ENCODE measurements around the gene CEP55. TPM values are rescaled to one million over a fixed set of nuclear protein-coding genes. Genes with fewer than 3 reads are reported as not detected.

The CEP55 gene
- total RNA-seq, 2 donors from 2014 or later: 11.3 to 30.0 TPM

DNA sequence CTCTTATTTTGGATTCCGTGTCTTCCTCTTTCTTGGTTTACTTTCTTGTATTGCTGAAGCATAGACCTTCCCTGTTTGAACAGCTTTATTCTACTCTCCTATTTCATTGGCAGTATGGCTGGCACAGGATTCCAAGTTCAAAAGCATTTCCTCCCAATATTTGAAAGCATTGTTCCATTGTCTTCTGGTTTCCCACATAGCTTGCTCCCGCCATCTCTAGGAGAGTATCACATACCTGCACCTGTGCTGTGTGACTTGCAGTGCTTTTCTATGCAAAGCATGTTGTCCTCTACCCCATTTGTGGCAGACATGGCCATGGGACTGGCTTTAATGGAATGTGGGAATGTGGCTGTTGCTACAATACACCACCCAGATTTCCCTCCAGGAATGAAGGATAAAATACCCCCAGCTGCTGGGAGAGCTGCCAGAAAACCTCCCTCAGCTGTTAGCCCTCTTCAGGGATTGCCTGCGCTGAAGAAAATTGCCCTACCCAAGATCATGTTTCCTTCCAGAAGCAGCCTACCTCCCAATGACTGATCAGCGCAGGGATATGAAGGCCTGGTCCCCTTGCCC is 7.4 kb upstream of the CEP55 start:
- intact Hi-C loops (cut with DNase I): no loop called here
- DNase-seq: no peak
- TF ChIP-seq, protein P1, sequence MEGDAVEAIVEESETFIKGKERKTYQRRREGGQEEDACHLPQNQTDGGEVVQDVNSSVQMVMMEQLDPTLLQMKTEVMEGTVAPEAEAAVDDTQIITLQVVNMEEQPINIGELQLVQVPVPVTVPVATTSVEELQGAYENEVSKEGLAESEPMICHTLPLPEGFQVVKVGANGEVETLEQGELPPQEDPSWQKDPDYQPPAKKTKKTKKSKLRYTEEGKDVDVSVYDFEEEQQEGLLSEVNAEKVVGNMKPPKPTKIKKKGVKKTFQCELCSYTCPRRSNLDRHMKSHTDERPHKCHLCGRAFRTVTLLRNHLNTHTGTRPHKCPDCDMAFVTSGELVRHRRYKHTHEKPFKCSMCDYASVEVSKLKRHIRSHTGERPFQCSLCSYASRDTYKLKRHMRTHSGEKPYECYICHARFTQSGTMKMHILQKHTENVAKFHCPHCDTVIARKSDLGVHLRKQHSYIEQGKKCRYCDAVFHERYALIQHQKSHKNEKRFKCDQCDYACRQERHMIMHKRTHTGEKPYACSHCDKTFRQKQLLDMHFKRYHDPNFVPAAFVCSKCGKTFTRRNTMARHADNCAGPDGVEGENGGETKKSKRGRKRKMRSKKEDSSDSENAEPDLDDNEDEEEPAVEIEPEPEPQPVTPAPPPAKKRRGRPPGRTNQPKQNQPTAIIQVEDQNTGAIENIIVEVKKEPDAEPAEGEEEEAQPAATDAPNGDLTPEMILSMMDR (IDR thresholded peaks at IDR 0.05): no peak
- no peaks in the 10 kb centered on the region for H3K36me3 ChIP-seq
- H3K4me3 ChIP-seq: no peak overlapping the region
- no peak overlapping the region for H3K9ac ChIP-seq (ENCODE audit: low read depth in 2 of 2, low read length in 2 of 2)
- no peak overlapping the region for H3K27ac ChIP-seq
- no peaks in the 10 kb centered on the region for H3K9me3 ChIP-seq
- H3K27me3 ChIP-seq: no peaks in the 10 kb centered on the region
- no peaks in the 10 kb centered on the region for H3K4me1 ChIP-seq

DNA sequence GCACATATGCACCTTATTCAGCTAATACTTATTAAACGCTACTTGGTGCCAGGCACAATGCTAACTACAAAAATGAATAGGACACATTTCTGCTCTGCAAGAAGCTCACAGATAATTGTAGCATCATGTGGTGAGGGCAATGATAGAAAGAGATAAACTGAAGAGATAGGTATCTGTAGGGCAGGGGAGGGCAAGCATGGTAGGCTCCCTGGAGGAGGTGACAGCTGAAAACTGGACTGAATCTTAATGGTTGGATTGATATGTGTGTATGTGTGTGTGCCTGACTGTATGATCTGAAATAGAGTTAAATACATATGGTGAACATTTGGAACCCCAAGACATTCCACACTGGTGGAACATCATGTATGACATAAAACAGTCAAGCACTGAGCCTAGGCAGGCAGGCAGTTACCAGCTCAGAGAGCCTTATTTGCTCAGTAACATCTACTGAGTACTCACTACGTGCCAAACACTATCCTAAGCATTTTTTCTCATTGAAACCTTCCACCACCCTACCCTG is 4.8 kb upstream of the CEP55 start:
- DNase-seq: no peak
- Histone ChIP-seq H3K36me3 (no peaks in the 10 kb centered on the region), H3K9ac (ENCODE audit: low read depth in 2 of 2, low read length in 2 of 2) (no peak overlapping the region), H3K9me3 (no peaks in the 10 kb centered on the region), H3K27ac (no peak overlapping the region), H3K4me3 (no peak overlapping the region), H3K27me3 (no peaks in the 10 kb centered on the region), H3K4me1 (no peaks in the 10 kb centered on the region)
- intact Hi-C loops (cut with DNase I): no loop called here
- TF ChIP-seq, protein P1 (IDR thresholded peaks at IDR 0.05): no peak

DNA sequence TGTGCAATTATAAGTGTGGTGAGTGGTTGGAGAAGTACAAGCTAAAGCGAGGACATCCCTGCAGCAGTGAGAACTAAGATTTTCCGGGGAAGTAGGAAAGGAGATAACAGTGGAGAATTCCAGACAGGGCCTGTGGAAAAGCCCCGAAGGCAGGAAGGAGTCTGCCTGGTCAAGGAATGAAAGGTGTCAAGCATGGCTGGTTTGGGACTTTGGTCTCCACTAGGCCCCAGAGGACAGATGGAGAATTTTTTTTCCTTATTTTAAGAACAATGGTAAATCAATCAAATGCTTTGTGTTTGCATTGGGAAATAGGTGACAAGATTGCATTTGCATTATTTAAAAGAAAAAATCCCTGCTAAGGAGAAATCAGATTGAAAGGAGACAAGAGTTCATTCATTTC is 3.2 kb upstream of the CEP55 start:
- Histone ChIP-seq H3K9me3 (no peaks in the 10 kb centered on the region), H3K27me3 (no peaks in the 10 kb centered on the region), H3K27ac (no peak overlapping the region), H3K4me1 (no peaks in the 10 kb centered on the region), H3K4me3 (no peak overlapping the region), H3K9ac (ENCODE audit: low read depth in 2 of 2, low read length in 2 of 2) (no peak overlapping the region), H3K36me3 (no peaks in the 10 kb centered on the region)
- intact Hi-C loops (cut with DNase I): no loop called here
- TF ChIP-seq, protein P1 (IDR thresholded peaks at IDR 0.05): no peak
- DNase-seq: no peak

DNA sequence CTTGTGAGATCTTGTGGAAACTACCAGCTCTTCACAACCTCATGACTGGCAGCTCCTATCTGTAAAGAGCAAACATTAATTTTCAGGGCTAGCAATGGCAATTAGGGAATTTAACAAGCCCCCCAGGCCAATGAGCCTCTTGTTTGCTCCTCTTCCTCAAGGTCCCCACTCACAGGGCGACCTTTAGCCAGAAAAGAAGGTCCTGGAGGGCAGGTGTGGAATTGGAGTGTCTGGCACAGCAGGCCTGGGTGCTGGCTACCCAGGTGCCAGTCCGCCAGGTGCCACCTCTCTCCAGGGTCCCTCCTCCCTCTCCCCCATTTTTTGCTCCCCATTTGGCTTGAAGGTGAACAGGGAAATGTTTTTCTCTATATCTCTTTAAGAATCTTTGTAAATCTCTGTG is 1.9 kb upstream of the CEP55 start:
- TF ChIP-seq, protein P1 (IDR thresholded peaks at IDR 0.05): no peak
- DNase-seq: no peak
- intact Hi-C loops (cut with DNase I): no loop called here

DNA sequence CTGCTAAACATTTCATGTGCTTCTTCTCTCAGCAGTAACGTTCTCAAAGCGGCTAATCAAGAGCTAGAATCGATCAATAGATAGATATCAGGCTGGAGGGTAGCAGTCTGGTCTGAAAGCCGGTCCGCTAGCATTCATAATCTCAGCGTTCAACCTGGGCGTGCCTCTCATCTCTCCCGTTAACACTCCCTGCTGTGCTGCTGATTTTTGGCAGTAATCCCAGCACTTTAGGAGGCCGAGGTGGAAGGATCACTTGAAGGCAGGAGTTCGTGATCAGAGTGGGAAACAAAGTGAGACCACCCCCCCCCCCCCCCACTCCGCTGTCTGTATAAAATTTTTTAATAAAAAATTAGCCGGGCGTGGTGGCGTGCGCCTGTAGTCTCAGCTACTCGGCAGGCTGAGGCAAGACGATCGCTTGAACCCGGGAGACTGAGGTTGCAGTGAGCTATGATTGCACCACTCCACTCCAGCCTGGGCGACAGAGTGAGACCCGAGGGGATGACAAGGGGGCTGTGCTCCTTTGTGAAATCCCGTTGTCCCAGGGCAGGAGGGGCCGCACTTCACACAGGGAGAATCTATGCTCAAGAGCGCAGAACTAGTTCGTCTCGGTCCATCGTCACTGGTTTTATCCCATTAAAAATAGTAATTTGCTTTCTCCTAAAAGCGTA is 624 bp upstream of the CEP55 start:
- Histone ChIP-seq H3K4me3 (peak overlapping the region; percentile 47), H3K27ac (no peak overlapping the region), H3K27me3 (no peaks in the 10 kb centered on the region), H3K36me3 (no peaks in the 10 kb centered on the region), H3K4me1 (no peaks in the 10 kb centered on the region), H3K9me3 (no peaks in the 10 kb centered on the region), H3K9ac (ENCODE audit: low read depth in 2 of 2, low read length in 2 of 2) (peak overlapping the region; percentile 28 to 65)
- DNase-seq: peak; percentile 65
- intact Hi-C loops (cut with DNase I): no loop called here
- TF ChIP-seq, protein P1 (IDR thresholded peaks at IDR 0.05): no peak

More for the DNA sequence above, 1.9 kb upstream of the CEP55 start:
- H3K27ac ChIP-seq: no peak overlapping the region
- no peaks in the 10 kb centered on the region for H3K9me3 ChIP-seq
- H3K27me3 ChIP-seq: no peaks in the 10 kb centered on the region
- no peaks in the 10 kb centered on the region for H3K4me1 ChIP-seq
- H3K9ac ChIP-seq (ENCODE audit: low read depth in 2 of 2, low read length in 2 of 2): no peak overlapping the region
- no peak overlapping the region for H3K4me3 ChIP-seq
- H3K36me3 ChIP-seq: no peaks in the 10 kb centered on the region
